Prostate gland (tissue), 2 donors: ENCODE measurements around the gene FARS2.

Source experiments
- CTCF ChIP-seq, 4 experiments: fragments of 200-600 bp in 2 of 4; fragments of 450-650 bp in 2 of 4; sonication (generic) in 2 of 4; IDR thresholded peaks; 1 replicate in 3 of 4; 2 replicates in 1 of 4; pipeline ENCODE4 v1.5.1; 2016 to 2019; ENCODE audit warnings: antibody characterized with exemption in 4 of 4, mild to moderate bottlenecking in 2 of 4, moderate library complexity in 2 of 4
- POLR2A ChIP-seq: fragments of 450-650 bp; IDR thresholded peaks from one replicate; pipeline ENCODE4 v1.6.1; 2016; ENCODE audit warnings: antibody characterized with exemption, mild to moderate bottlenecking
- POLR2AphosphoS5 ChIP-seq: sonication (generic); formaldehyde crosslinking; IDR thresholded peaks from one replicate; pipeline ENCODE4 v1.6.1; 2017; ENCODE audit warnings: antibody characterized with exemption

GRCh38 chr6:5550631-5551030 lies 289.3 kb downstream of the FARS2 start:
- TF ChIP-seq CTCF (IDR thresholded peaks at IDR 0.05) (no peak), POLR2A (no peak), POLR2AphosphoS5 (no peak)
